ENCODE results near the gene L3MBTL4.

Gene L3MBTL4

DNA sequence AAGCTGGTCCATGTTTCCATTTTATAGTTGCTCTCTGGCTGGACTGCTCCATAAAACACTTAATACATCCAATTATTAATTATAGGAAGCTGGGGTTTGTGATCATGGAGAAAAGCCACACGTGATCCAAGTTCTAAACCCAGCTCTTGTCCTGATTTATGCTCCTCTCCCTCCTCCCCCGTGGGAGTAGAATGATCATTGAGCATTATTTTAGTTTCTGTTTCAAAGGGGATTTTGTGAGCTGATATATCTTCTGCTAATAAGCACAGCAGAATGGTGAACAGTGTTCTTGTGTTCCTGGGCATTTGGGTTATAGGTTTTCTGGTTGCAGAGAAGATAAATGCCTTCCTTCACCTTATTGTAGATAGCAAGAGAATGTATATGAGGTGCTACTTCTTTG, 383.7 kb downstream of the L3MBTL4 start:
- DNase-seq (ENCODE audit: low read depth), result no peak

DNA sequence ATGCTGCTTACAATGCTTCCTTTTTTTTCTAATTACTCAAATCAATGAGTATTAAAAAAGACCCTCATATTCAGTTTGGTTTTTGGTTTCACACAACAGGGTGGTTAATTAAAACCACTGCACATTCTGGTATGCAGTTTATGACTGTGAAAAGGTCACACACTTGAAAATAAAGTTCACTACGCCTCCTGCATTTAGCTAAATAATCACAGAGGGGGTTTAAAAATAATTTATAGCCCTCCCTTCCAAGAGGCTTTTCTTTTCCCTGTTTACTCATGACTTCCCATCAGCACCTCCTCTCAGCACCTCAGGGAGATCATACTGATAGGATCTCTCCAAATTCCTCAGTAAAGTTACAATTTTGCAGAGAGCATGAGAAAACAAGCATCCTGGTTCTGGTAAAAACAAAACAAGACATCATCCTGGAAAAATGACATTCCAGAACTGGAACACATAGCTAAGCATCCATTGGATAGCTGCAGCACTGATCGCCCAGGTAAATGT, 389.9 kb downstream of the L3MBTL4 start:
- DNase-seq (ENCODE audit: low read depth), result no peak

DNA sequence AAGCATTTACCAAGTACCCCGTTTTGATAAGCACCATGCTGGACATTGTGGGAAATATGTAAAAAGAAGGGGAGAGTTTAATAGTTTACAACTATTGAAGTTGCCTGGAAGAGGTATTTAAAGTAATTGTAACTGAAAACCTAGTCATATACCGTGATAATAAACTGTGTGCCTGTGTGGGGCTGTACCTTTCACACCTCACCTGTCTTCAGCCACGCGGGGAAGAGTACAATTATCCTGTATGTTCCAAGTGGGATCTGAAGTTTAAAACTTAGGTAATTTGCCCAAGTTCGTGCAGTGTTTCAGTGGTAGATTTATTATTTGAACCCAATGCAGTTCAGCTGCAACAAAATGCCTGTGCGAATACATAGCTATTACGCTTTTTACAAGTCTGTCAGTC, 391.2 kb downstream of the L3MBTL4 start:
- no peak for DNase-seq (ENCODE audit: low read depth)

DNA sequence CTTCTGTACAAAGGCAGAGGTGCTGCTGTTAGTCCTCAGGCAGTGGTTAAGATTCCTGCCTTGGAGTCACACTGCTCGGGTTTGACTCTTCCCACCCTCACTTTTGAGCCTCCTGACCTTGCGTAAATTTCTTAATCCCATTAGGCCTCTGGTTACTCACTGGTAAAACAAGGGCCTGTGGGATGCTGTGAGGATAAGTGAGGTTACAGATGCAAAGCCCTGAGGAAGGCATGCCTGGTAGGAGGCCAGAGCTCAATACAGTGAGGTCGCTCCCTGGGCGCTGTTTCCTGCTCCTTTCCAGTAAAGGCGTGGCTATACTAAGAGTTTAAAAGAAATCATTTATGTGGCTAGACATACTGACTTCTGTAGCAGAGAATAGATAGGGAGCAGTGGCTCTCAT, 391.9 kb downstream of the L3MBTL4 start:
- DNase-seq (ENCODE audit: low read depth), result no peak

DNA sequence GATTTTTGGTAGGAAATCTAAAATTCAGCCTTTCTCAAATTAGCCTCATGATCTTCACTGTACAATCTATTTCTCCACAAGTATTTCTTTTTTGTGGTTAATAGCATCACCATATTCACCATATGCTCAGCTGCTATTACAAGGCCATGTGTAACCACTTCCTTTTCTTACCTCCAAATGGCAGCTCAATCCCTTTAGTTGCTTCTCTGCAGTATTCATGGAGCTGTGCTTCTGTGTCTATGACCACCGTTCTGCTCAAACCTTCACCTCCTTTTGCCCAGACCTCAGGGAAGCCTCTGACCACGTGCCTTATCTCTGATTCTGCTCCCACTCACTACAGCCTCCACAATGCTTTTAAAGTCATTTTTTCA, 392.7 kb downstream of the L3MBTL4 start:
- DNase-seq (ENCODE audit: low read depth), result no peak

DNA sequence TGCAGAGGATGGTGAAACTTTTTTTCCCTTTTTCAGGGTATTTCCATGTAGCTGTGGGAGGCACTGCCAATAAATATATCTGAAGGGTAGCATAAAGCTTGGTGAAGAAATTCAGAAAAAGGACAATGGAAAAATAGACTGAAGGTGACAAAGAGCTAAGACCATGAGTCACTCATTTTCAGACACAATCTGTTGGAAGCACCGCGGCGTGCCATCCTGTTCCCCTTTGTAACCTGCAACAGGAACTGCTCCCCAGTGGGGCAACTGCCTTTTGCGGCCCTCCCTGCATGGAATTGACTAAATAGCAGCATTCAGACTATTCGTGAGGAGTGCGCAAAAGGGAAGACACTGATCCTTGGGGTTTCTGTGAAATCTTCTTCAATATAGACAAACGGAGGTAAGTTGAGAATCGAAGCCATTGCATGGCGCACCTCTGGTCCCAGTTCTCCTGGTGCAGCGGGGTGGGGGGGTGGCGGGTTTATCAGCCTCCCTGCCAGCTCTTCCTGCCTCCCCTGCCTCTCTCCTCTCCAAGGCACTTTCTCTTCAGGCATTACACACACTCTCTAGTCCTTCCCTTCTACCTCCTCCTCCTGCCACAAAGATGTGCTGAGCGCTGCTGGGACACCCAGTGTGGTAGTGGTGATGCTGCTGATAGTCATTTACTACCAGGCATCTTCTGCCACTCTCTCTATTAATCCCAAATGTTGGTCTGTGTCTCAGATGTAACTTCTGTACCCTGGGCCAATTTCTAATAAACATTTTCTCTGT, 393.2 kb downstream of the L3MBTL4 start:
- DNase-seq (ENCODE audit: low read depth), result no peak

DNA sequence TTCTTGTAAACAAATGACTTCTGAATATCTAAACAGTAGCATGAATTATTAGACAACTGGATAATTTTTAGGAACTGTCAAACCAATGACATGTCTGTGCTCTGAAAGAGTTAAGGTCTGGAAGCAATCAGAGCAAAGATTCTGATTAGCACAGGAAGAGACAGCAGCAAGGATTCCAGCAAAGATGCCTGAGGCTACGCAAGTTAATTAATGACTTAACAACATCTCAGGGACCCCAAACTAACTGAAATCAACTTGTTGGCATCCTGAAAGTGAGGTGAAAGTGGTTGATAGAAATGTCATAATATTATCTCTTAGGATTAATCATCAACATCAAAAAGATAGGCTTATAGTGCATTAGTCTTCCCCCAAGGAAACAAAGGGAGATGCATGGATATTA, 396.0 kb downstream of the L3MBTL4 start:
- DNase-seq (ENCODE audit: low read depth), result no peak

DNA sequence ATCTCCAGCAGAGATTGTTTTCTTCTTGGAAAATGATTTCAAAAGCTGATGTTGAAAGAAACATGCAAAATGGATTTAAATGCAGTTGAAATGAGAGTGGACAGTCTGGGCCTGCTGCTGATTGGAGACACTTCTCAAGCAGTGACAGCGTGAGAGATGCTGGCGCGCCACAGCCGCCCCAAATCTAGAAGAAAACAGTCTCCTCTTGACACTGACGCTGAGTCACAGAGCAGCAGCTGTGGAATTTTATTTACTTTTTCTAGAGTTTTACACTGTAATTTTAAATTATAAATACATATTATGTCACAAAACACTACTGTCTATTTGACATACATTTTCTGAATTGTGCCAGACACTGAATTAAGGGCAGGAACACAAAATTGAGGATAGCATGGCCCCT, 397.5 kb downstream of the L3MBTL4 start:
- no peak for DNase-seq (ENCODE audit: low read depth)

DNA sequence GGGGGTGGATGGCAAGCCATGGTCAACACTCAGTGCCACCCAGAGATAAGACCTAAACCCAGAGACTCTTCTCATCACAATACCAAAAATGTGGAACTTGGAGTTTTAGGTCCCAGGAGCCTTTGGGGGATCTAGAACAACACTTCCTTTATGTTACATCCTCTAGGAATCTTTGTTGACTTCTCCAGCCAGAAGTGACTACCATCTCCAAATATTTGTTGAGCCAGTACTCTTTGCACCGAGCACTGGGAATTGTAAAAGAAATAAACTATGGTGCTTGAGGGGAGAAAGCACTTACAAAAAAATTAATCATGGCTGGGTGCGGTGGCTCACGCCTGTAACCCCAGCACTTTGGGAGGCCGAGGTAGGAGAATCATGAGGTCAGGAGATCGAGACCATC, 399.3 kb downstream of the L3MBTL4 start:
- DNase-seq (ENCODE audit: low read depth), result no peak

DNA sequence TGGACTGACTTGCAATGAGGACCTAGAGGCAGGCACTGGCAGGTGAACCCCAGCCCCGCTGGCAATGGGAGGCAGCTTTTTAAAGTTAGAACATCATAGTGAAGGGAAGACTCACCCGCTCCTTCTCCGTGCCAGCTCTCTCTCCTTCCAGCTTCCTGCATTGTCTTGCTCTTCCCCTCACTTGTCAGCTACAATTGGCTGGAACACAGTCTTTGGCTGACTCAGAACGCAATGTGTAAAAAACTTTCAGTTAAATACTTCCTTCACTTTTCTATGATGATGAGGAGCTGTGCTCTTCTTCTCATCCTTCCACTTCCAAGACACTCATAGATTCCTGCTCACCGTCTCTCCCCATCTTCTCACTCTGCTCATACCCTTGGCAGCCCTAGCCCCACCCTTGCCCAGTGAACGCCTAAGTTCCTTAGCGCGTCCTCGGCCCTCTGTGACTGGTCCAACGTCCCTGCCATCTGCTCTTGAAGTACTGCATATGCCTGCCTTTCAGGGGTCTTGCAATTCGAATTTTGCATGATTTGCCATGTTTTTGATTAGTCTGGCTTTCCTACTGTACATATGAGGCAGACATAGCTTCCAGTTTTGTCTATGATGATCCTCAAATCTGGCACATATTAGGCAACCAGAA, 401.4 kb downstream of the L3MBTL4 start:
- DNase-seq (ENCODE audit: low read depth), result no peak

DNA sequence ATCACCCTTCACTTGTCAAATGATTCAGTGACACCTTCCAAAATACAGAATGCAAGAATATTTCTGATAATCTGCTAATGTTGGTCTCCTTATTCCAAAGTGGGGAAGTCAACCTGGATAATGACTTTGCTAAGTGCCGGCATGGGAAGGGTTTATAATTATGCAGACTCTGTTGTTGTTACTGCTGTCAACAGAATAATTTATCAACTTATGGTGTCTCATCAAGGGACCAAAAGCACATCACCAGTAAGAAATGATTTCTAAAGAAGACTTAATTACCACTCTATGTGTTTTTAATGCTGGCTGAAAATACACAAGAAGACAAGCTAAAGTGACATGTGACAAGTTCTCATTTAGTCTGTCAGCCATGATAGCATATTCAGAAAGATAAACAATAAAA, 403.8 kb downstream of the L3MBTL4 start:
- DNase-seq (ENCODE audit: low read depth), result no peak

DNA sequence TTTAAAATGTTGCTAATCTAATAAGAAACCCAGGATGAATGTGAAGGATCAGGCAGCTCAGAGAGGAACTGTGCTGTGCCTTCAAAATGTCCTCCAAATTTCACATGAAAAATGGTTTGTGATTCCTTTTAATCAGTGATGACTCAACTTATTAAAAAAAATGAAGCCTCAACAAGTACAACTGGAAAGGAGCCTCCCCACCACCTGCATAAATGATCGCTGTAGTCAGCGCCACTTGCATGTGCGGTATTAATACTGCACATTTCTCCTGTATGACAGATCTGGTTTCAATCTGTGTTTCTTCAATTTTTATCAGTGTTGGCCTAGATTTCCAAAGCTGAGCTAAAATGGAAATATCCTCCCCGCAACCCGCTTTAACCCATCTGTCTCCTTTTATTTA, 404.4 kb downstream of the L3MBTL4 start:
- DNase-seq (ENCODE audit: low read depth), result no peak

DNA sequence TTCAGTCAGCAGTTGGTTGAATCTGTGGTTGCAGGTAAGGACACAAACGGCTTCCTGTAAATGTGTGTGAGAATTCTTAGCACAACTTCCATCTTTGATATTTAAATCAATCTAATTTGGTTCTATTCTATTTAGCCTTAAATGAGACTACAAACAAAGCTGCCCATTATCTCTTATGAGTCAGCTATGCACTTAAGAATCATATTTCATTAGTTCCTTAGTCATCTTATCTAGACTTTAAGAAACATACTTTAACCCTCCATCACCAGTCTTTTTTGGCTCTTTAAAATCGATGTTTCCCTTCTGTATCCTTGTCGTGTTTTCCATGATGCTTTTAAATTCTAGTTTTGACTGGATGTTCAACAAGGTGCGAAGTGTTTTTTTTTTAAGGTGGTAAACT, 405.0 kb downstream of the L3MBTL4 start:
- DNase-seq (ENCODE audit: low read depth), result no peak

DNA sequence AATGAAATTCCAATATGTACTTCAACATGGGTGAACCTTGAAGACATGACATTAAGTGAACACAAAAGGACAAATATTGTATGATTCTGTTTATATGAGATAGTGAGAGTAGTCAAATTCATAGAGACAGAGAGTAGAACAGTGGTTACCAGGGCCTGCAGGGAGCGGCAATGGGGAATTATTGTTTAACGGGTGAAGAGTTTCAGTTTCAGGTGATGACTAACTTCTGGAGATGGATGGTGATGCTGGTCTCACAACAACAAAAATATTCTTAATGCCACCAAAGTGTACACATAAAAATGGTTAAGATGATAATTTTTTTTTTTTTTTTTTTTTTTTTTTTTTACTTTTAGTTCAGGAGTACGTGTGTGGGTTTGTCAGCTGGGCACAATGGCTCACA, 410.0 kb downstream of the L3MBTL4 start:
- no peak for DNase-seq (ENCODE audit: low read depth)

DNA sequence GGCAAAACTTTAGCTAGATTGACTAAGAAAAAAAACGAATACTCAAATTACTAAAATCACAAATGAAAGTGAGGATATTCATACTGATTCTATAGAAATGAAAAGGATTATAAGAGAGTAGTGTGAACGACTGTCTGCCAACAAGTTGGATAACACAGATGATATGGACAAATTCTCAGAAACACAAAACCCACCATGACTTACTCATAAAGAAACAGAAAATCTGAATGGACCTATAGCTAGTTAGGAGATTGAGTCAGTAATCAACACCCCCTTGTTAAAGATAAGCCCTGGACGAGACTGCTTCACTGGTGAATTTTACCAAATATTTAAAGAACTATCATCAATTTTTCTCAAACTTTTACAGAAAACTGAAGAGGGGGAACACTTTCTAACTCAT, 410.6 kb downstream of the L3MBTL4 start:
- no peak for DNase-seq (ENCODE audit: low read depth)

DNA sequence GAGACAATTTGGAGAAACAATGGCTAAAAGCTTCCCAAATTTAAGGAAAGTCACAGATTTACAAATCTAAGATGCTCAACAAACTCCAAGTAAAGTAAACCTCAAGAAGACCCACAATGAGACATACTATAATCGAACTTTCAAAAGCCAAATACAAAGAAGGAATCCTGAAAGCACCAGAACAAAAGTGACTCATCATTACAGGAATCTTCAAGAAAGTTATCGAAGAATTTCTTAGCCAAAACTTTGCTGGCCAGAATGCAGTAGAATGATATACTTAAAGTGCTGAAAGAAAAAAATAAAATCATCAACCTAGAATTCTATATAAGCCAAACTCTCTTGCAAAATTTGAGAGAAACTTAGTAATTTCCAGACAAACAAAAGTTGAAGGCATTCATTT, 412.8 kb downstream of the L3MBTL4 start:
- no peak for DNase-seq (ENCODE audit: low read depth)

DNA sequence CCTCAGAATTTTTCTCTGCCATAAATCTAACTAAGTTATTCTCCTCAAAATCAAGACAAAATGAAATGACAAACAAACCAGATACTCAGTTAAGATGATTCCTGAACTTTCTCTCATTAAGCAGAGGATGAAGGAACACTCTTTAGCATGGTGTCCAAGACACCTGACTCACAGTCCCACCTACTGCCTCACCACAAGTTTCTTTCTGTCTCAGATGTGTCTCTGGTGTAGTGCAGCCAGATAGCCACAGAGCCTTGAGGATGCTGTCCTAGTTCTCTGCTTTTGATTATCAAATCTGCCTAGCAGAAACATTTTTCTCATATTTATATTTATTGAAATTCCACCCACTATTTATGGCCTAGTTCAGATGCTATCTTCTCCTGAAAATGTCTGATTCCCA, 415.8 kb downstream of the L3MBTL4 start:
- DNase-seq (ENCODE audit: low read depth), result no peak

DNA sequence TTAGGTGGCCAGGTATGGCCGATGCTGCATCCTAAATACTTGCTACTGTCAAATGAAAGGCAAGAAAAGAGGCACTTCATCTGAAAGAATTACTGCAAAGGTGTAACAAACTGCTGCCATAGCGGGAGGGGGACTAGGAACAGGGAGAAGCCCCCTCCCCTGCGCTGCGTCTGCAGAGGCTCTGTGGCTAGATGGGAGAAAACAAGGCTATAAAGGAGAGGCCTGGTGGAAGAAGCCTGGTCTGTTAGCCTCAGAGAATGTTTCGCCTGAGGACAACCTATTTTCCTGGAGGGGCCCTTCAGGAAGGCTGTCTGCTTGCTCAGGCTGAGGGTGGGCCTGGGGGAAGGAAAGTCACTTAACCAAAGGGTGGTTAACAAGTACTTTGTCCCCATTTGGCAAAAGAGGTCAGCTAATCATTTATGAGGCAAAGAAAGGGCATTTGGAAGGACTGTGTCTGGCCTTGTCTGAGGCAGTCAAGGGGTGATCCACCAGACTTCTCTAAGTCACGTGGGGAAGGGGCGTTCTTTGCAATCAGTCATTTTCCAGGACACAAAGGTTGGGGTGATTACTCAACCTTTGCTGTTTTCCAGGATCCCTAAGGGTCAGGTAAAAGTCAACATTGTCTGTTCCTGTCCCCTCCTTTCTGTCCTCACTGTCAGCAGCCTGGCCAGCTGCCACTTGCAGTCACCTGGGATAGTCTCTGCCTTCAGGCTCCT, 416.4 kb downstream of the L3MBTL4 start:
- DNase-seq (ENCODE audit: low read depth), result no peak

DNA sequence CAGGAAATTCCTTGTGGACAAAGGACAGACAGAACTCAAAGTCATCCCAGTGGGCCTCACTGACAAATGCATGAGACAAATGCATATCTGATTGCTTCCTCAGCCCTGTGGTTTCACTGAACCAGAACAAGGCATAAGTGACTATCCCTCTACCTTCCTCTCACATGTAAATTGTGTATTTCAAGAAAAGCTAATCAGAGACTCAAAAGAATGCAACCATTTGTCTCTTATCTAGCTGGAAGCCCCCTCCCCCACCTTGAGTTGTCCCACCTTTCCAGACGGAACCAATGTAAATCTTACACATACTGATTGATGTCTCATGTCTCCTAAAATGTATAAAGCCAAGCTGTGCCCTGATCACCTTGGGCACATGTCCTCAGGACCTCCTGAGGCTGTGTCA, 417.4 kb downstream of the L3MBTL4 start:
- DNase-seq (ENCODE audit: low read depth), result no peak

DNA sequence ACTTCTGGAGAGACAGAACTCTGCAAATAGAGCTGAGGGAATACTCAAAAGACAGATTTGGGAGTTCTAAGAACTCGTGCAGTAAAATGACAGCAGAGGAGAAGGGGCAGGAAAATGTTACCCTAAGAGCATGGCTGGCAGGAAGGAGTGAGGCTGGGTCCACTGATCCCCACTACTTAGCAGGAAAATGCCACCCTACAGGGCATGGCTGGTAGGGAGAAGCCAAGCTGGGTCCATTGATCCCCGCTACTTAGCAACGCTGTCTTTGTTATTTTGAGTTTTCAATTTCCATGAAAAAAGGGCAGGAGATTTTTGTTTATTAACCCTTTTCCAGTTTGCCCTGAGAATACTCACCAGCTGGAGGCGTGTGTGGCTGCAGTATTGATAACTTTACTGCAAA, 419.1 kb downstream of the L3MBTL4 start:
- no peak for DNase-seq (ENCODE audit: low read depth)

DNA sequence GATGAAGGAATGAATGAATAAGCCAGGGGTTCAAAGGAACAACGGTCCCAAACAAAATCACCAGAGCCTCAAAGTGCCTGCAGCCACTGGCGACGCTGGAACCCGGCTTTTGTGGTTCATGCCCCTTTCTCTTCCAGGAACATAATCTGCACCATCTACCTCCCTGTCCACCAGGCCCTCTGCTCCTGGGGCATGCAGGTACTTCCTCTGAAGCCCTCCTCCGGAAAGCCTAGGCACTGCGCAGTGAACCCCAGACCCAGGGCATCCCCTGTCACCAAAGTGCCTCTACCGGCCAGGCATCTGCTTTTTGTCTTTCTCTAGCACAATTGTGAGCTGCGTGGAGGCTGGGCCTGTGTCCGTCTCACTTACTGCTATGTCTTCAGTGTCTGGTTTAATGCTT, 420.8 kb downstream of the L3MBTL4 start:
- no peak for DNase-seq (ENCODE audit: low read depth)

DNA sequence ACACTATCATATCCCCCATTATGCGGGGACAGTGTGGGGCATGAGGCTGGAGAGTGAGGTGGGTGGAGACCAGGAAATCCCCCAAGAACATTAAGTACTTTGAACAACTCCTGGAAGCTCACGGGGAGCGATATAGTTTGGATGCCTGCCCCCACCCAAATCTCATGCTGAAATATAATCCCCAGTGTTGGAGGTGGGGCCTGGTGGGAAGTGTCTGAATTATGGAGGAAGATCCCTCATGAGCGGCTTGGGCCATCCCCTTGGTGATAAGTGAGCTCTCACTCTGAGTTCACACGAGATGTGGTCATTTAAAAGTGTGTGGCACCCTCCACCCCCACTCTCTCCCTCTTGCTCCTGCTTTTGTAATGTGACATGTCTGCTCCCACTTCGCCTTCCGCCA, 422.3 kb downstream of the L3MBTL4 start:
- no peak for DNase-seq (ENCODE audit: low read depth)

DNA sequence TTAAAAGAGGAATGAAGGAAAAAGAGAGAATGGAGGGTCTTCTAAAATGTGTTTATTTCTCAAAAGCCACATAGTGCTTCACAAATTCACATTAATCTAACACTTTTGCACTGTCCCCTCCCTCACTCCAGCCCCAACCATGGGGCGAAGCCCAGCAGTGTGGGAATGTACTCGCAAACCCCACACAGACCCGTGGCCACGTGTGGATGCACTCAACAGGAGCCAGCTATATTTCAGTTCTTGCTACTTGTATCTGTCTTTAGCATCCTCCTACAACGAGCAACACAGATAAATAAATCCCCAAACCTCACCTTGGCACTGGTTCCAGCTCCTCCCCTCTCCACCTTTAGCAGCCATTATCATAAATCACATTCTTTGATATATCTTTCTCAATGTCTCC, 427.5 kb downstream of the L3MBTL4 start:
- DNase-seq (ENCODE audit: low read depth), result no peak

All from activated gamma-delta T cell treated with anti-CD3 and anti-CD28 coated beads, Interleukin-2, amount 50 U/mL, for 16 hours (primary cell).